Measurements from ENCODE around the gene GAS2L2. TPM values are rescaled to one million over a fixed set of nuclear protein-coding genes. Genes with fewer than 3 reads are reported as not detected.

GAS2L2 gene
- total and polyA plus RNA-seq, 7 experiments from 2014 or later, result 0.16 to 0.49 (median 0.24) TPM; not detected in 3

DNA sequence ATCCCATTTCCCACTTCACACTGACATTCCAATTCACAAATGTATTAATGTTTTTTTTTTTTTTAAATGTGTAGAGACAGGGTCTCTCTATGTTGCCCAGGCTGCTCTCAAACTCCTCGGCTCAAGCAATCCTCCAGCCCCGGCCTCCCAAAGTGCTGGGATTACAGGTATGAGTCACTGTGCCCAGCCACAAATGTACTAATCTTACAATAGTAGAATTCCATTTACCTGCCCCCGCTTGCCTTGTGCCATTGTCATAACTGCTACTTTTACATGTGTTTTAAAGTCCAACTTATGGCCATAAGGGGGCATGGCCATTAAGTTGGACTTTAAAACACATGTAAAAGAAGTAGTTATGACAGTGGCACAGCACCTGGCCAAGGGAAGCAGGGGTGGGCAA, 37.8 kb upstream of the GAS2L2 start:
- no peaks in the 10 kb centered on the region for H3K9me3 Mint-ChIP-seq
- intact Hi-C loops (cut with micrococcal nuclease), result no loop called here
- H3K27ac ChIP-seq (ENCODE audit: low read depth, low read length), result no peak overlapping the region
- CTCF ChIA-PET, result no interaction called here
- POLR2A ChIA-PET, result no interaction called here
- H3K36me3 Mint-ChIP-seq, result no peaks in the 10 kb centered on the region
- ATAC-seq (no peak), DNase-seq (no peak)
- peak overlapping the region in 6 of 9 donors; percentile 36 to 65 (median 58) for H3K27ac Mint-ChIP-seq
- peaks cover 0 to 79% (median 11%) of the 10 kb centered on the region in 5 donors for H3K27me3 Mint-ChIP-seq
- H3K9me3 ChIP-seq (ENCODE audit: control insufficient read depth in 2 of 3, low read length in 3 of 3), result no peaks in the 10 kb centered on the region
- peak overlapping the region in 4 of 10 donors; percentile 17 to 84 (median 36) for H3K4me3 Mint-ChIP-seq
- H3K4me1 Mint-ChIP-seq, result peaks cover 5 to 84% (median 59%) of the 10 kb centered on the region in 7 donors
- H3K36me3 ChIP-seq (ENCODE audit: control insufficient read depth in 2 of 3, insufficient read depth in 3 of 3, low read length in 3 of 3), result no peaks in the 10 kb centered on the region
- H3K4me1 ChIP-seq (ENCODE audit: control insufficient read depth in 2 of 2, insufficient read depth in 2 of 2, low read length in 2 of 2), result peaks cover 3 to 34% of the 10 kb centered on the region in 2 donors
- no peaks in the 10 kb centered on the region for H3K27me3 ChIP-seq (ENCODE audit: control insufficient read depth in 2 of 2, insufficient read depth in 2 of 2, low read length in 2 of 2)
- H3K4me3 ChIP-seq (ENCODE audit: low read length), result no peak overlapping the region

DNA sequence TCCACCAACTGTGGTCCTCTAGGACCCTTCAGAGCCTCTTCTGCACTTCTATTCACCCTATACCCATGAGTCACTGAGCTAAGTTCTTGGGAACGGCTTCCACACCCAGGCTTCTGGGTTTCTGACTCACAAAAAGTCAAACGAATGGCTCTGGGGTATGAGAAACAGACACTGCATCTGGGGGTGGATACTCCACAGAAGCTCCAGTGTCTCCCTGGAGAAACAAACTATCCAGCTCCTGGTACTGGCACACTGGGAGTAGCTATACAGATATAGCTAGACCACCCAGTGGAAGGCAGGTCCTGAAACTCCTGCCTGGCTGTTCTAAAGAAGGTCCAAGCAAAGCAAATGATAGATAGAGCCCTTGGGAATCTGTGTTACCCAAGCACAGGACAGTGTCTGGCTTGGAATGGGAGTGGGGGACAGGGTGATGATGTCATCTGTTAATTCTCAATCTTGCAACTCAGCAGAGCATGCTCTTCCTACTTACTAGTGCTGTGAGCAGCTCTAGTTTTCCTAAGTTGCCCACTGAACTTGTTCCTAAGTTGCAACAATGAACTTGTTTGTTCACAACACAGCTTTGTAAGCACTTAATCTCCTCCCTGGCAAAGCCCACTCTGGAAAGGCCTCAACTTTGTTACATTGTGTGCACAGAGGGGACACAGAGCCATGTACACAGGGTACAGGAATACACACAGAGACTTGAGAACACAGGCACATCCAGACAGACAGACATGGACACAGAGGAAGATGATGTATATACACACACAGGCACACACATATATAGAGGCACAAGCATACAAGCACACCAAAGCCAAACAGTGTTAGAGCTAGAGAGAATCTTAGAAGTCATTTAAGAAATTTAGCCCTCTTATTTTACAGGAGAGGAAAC, 35.7 kb upstream of the GAS2L2 start:
- peaks cover 0 to 62% (median 7%) of the 10 kb centered on the region in 5 donors for H3K27me3 Mint-ChIP-seq
- no peaks in the 10 kb centered on the region for H3K27me3 ChIP-seq (ENCODE audit: control insufficient read depth in 2 of 2, insufficient read depth in 2 of 2, low read length in 2 of 2)
- DNase-seq (no peak), ATAC-seq (no peak)
- H3K4me1 Mint-ChIP-seq, result peaks cover 2 to 69% (median 46%) of the 10 kb centered on the region in 7 donors
- H3K9me3 ChIP-seq (ENCODE audit: control insufficient read depth in 2 of 3, low read length in 3 of 3), result no peaks in the 10 kb centered on the region
- H3K36me3 Mint-ChIP-seq, result no peaks in the 10 kb centered on the region
- H3K4me3 ChIP-seq (ENCODE audit: low read length), result no peak overlapping the region
- H3K27ac Mint-ChIP-seq, result peak overlapping the region in 8 of 9 donors; percentile 3 to 84 (median 66)
- peak overlapping the region in 9 of 10 donors; percentile 30 to 78 (median 58) for H3K4me3 Mint-ChIP-seq
- peaks cover 0 to 29% of the 10 kb centered on the region in 2 donors for H3K4me1 ChIP-seq (ENCODE audit: control insufficient read depth in 2 of 2, insufficient read depth in 2 of 2, low read length in 2 of 2)
- POLR2A ChIA-PET, result interaction anchor here (0.8 to 1.8 kb wide), 3 partner anchors 8 to 25 kb away, joined by 3 to 4 read pairs (median 3); no protein-coding TSS in a partner anchor
- intact Hi-C loops (cut with micrococcal nuclease), result loop anchor here in 1 of 2 donors (2.0 kb wide), 1 partner anchor 16 kb away; no protein-coding TSS in a partner anchor
- CTCF ChIA-PET, result interaction anchor here (0.9 to 3.7 kb wide), 5 partner anchors 9 to 24 kb away, joined by 3 to 23 read pairs (median 5); partner anchors contain the start of gene TAF15
- H3K36me3 ChIP-seq (ENCODE audit: control insufficient read depth in 2 of 3, insufficient read depth in 3 of 3, low read length in 3 of 3), result no peaks in the 10 kb centered on the region
- peak overlapping the region; percentile 37 for H3K27ac ChIP-seq (ENCODE audit: low read depth, low read length)
- H3K9me3 Mint-ChIP-seq, result no peaks in the 10 kb centered on the region

DNA sequence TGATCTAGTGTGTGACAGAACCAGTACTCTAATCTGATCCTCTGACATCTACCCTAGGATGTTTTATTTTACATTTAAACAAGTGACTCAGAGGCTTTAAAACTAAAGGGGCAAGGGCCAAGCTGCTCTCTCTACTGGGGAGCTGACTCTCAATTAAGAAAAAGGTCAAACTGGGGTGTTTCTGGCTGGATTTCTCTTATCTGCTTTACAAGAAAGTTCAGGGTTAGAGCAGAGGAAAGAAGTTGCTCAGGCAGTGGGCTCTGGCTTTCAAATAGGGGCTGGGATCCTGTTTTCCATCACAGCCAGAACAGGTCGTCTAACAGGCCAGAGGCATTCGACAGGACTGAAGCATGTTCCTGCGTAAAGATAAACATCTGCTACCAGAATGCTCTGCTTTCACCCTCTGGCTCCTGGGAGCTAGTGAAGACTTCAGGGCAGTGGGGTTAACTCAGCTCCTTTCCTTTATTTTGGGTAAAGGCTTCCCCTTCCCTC, 33.9 kb upstream of the GAS2L2 start:
- DNase-seq, result no peak
- Histone ChIP-seq H3K9me3 (ENCODE audit: control insufficient read depth in 2 of 3, low read length in 3 of 3) (no peaks in the 10 kb centered on the region), H3K36me3 (ENCODE audit: control insufficient read depth in 2 of 3, insufficient read depth in 3 of 3, low read length in 3 of 3) (no peaks in the 10 kb centered on the region), H3K4me1 (ENCODE audit: control insufficient read depth in 2 of 2, insufficient read depth in 2 of 2, low read length in 2 of 2) (peaks cover 0 to 22% of the 10 kb centered on the region in 2 donors), H3K27me3 (ENCODE audit: control insufficient read depth in 2 of 2, insufficient read depth in 2 of 2, low read length in 2 of 2) (no peaks in the 10 kb centered on the region), H3K27ac (ENCODE audit: low read depth, low read length) (no peak overlapping the region), H3K4me3 (ENCODE audit: low read length) (no peak overlapping the region)
- CTCF ChIA-PET, result interaction anchor here (3.7 kb wide), 1 partner anchor 23 kb away, joined by 23 read pairs; no protein-coding TSS in a partner anchor
- H3K36me3 Mint-ChIP-seq, result no peaks in the 10 kb centered on the region
- ATAC-seq, result no peak
- peaks cover 0 to 52% (median 29%) of the 10 kb centered on the region in 7 donors for H3K4me1 Mint-ChIP-seq
- H3K27ac Mint-ChIP-seq, result peak overlapping the region in 2 of 9 donors; percentile 18 to 42
- POLR2A ChIA-PET, result interaction anchor here (0.6 to 1.0 kb wide), 3 partner anchors 10 to 941 kb away, joined by 3 to 4 read pairs (median 3); no protein-coding TSS in a partner anchor
- intact Hi-C loops (cut with micrococcal nuclease), result no loop called here
- peaks cover 0 to 50% (median under 1%) of the 10 kb centered on the region in 5 donors for H3K27me3 Mint-ChIP-seq
- no peak overlapping the region for H3K4me3 Mint-ChIP-seq
- H3K9me3 Mint-ChIP-seq, result no peaks in the 10 kb centered on the region

DNA sequence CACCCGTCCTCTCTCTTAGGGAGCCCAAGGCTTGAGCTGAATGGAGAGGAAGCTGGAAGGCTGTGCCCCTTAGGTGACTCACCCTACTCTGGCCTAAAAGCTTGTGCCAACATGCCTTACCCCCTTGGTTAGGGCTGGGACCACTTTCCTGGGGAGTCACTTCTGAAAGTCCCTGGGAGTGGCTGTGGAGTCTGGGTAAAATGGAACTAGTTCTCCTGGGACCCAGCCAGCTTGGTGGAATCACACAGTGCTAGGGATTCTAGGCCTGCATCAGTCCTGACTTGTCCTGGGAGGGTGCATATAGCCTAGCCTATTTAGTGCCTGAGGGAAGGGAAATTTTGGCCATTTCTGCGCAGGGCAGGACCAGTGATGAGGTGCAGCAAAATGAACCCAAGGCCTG, 31.9 kb upstream of the GAS2L2 start:
- Mint-ChIP-seq H3K4me1 (peaks cover 0 to 32% (median 24%) of the 10 kb centered on the region in 7 donors), H3K4me3 (no peak overlapping the region), H3K36me3 (peaks cover 0 to 6% (median 0%) of the 10 kb centered on the region in 5 donors), H3K27ac (no peak overlapping the region), H3K9me3 (no peaks in the 10 kb centered on the region), H3K27me3 (peaks cover 0 to 38% (median 0%) of the 10 kb centered on the region in 5 donors)
- intact Hi-C loops (cut with micrococcal nuclease), result no loop called here
- ChIA-PET CTCF (interaction anchor here (0.5 to 1.4 kb wide), 4 partner anchors 15 to 858 kb away, joined by 3 to 5 read pairs (median 4); no protein-coding TSS in a partner anchor), POLR2A (interaction anchor here (1.8 kb wide), 1 partner anchor 9 kb away, joined by 4 read pairs; no protein-coding TSS in a partner anchor)
- ATAC-seq, result no peak
- no peak overlapping the region for H3K27ac ChIP-seq (ENCODE audit: low read depth, low read length)
- DNase-seq, result no peak
- H3K36me3 ChIP-seq (ENCODE audit: control insufficient read depth in 2 of 3, insufficient read depth in 3 of 3, low read length in 3 of 3), result peaks cover 0 to 3% (median 0%) of the 10 kb centered on the region in 3 experiments
- peaks cover 0 to 14% of the 10 kb centered on the region in 2 donors for H3K4me1 ChIP-seq (ENCODE audit: control insufficient read depth in 2 of 2, insufficient read depth in 2 of 2, low read length in 2 of 2)
- no peak overlapping the region for H3K4me3 ChIP-seq (ENCODE audit: low read length)
- no peaks in the 10 kb centered on the region for H3K27me3 ChIP-seq (ENCODE audit: control insufficient read depth in 2 of 2, insufficient read depth in 2 of 2, low read length in 2 of 2)
- no peaks in the 10 kb centered on the region for H3K9me3 ChIP-seq (ENCODE audit: control insufficient read depth in 2 of 3, low read length in 3 of 3)

DNA sequence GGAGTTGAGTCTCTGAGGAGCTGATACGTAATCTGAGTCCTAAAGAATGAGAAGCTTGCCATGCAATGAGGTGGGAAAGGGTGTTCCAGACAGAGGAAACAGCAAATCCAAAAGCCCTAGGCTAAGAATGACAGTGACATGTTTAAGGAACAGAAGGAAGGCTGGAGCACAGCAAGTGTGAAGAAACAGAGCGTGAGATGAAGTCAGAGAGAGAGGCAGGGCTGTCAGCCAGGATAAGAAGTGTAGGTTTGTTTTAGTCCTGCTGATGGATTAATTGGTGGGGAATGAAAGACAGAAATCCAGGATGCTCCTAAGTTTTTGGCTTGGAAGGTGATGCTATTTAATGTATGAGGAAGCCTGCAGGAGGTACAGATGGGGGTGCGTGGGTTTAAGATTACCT, 27.9 kb upstream of the GAS2L2 start:
- Mint-ChIP-seq H3K36me3 (peaks cover 0 to 14% (median 0%) of the 10 kb centered on the region in 5 donors), H3K9me3 (no peaks in the 10 kb centered on the region), H3K27ac (peak overlapping the region in 1 of 9 donors; percentile 42), H3K4me3 (no peak overlapping the region), H3K27me3 (peaks cover 0 to 21% (median 4%) of the 10 kb centered on the region in 5 donors), H3K4me1 (no peaks in the 10 kb centered on the region)
- ATAC-seq (no peak), DNase-seq (no peak)
- Histone ChIP-seq H3K4me3 (ENCODE audit: low read length) (no peak overlapping the region), H3K27ac (ENCODE audit: low read depth, low read length) (no peak overlapping the region), H3K36me3 (ENCODE audit: control insufficient read depth in 2 of 3, insufficient read depth in 3 of 3, low read length in 3 of 3) (peaks cover 0 to 3% (median 0%) of the 10 kb centered on the region in 3 experiments), H3K4me1 (ENCODE audit: control insufficient read depth in 2 of 2, insufficient read depth in 2 of 2, low read length in 2 of 2) (no peaks in the 10 kb centered on the region), H3K27me3 (ENCODE audit: control insufficient read depth in 2 of 2, insufficient read depth in 2 of 2, low read length in 2 of 2) (no peaks in the 10 kb centered on the region), H3K9me3 (ENCODE audit: control insufficient read depth in 2 of 3, low read length in 3 of 3) (no peaks in the 10 kb centered on the region)
- POLR2A ChIA-PET, result no interaction called here
- CTCF ChIA-PET, result interaction anchor here (1.1 to 2.8 kb wide), 2 partner anchors 15 to 17 kb away, joined by 3 to 13 read pairs; partner anchors contain the start of gene MMP28
- intact Hi-C loops (cut with micrococcal nuclease), result no loop called here

DNA sequence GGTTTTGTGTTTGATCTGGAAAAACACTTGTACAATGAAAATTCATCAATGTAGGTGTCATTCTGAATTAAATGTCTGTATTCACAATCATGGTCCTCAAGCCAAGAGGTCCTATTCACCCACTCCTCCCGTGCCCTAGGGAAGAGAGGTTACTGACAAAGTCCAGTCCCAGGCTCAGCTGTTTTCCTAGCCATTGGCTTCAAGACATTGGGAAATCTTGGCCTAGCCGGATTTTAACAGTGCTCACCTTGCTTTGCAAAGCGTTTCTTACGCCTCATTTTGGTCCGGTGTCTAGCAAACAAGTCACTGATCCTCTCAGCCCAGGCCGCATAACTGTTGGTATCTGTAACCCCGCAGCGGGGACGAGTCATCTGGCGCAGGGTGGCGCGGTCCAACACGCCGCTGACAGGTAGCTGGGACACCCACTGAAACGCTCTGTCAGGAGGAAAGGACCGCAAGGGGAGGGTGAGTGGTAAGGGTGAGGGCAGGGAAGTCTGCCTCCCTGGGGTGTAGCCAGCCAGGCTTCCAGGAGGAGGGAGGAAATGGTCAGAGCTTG, 25.7 kb upstream of the GAS2L2 start:
- POLR2A ChIA-PET, result no interaction called here
- peaks cover 0 to 3% (median 0%) of the 10 kb centered on the region in 7 donors for H3K4me1 Mint-ChIP-seq
- H3K27me3 ChIP-seq (ENCODE audit: control insufficient read depth in 2 of 2, insufficient read depth in 2 of 2, low read length in 2 of 2), result no peaks in the 10 kb centered on the region
- CTCF ChIA-PET, result interaction anchor here (2.8 kb wide), 1 partner anchor 15 kb away, joined by 13 read pairs; no protein-coding TSS in a partner anchor
- no peaks in the 10 kb centered on the region for H3K9me3 Mint-ChIP-seq
- H3K4me3 ChIP-seq (ENCODE audit: low read length), result no peak overlapping the region
- no peak overlapping the region for H3K27ac Mint-ChIP-seq
- H3K36me3 Mint-ChIP-seq, result peaks cover 0 to 14% (median 0%) of the 10 kb centered on the region in 5 donors
- no peaks in the 10 kb centered on the region for H3K4me1 ChIP-seq (ENCODE audit: control insufficient read depth in 2 of 2, insufficient read depth in 2 of 2, low read length in 2 of 2)
- H3K4me3 Mint-ChIP-seq, result no peak overlapping the region
- no peak overlapping the region for H3K27ac ChIP-seq (ENCODE audit: low read depth, low read length)
- peaks cover 0 to 3% (median 0%) of the 10 kb centered on the region in 3 experiments for H3K36me3 ChIP-seq (ENCODE audit: control insufficient read depth in 2 of 3, insufficient read depth in 3 of 3, low read length in 3 of 3)
- DNase-seq (no peak), ATAC-seq (no peak)
- peaks cover 0 to 27% (median 5%) of the 10 kb centered on the region in 5 donors for H3K27me3 Mint-ChIP-seq
- intact Hi-C loops (cut with micrococcal nuclease), result no loop called here
- no peaks in the 10 kb centered on the region for H3K9me3 ChIP-seq (ENCODE audit: control insufficient read depth in 2 of 3, low read length in 3 of 3)

Measured in naive thymus-derived CD4-positive, alpha-beta T cell (primary cell).